GM21515 (cell line): ENCODE results near the gene CEACAM16.

ENCODE experiments used
- ATAC-seq: cut with Tn5 transposase; IDR thresholded peaks from one replicate; pipeline ENCODE4 v1.9.1; 2021; ENCODE audit not compliant: unreplicated experiment

Gene CEACAM16

DNA sequence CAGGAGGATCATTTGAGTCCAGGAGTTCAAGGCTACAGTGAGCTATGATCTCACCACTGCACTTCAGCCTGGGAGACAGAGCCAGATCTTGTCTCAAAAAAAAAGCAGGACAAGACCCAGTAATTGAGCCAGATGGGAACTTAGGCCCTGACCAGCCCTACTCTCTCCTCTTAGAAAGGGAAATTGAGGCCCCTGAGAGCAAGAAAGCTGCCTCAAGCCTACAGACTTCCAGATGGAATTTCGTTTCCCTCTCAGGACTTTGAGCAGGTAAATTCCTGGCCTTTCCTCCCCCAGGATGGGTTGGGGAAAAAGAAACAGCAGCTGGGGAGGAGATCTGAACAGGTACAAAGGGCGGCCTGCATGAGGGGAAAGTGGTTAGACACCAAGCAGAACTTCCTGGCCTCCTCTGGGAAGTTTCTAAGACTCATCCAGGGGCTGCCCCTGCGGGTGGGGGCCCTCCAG lies 46.0 kb downstream of the CEACAM16 start:
- no peak for ATAC-seq

GRCh38 chr19:44745341-44745831 lies 46.4 kb downstream of the CEACAM16 start:
- ATAC-seq: no peak

- ATAC-seq: no peak
Measured at GRCh38 chr19:44745887-44746600, 47.1 kb downstream of the CEACAM16 start.

- ATAC-seq: no peak
Measured at GRCh38 chr19:44746616-44746945, 47.6 kb downstream of the CEACAM16 start.

DNA sequence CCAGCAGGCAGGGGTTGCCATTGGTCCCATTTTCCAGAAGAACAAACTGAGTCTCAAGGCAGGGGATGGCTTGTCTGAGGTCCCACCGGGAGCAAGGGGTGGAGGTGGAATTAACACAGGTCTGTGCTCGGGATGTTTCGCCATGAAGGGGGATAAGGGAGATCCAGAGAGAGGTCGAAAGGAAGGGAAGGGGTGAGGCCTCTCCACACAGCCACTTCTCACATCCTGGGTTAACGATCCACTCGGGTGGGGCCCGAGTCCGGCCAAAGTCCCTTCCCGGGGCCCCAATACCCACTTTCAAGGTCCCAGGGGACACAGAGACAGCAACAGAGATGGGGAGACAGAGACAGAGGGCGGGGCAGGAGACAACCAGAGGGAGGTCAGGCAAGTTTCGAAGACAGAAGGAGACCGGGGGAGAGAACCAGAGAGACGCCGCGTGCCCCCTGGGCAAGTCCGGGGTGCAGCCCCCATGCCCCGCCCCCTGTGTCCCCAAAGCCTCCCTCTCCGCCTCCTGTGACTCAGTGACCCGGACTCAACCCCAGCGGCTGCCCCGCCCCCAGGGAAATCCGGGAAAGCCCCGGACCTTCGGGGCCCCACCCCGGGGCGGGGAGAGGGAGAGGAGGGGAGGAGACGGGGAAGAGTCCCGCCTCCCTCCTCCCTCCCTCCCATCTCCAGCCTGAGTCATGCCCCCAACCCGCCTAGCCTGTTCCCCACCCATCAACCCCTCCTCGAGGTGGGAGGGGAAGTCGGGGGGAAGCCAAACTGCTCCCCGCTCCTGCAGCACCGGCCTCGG lies 48.2 kb downstream of the CEACAM16 start:
- peak; percentile 38 for ATAC-seq

- ATAC-seq: peak; percentile 5
Measured at GRCh38 chr19:44747739-44748425, 48.9 kb downstream of the CEACAM16 start.

DNA sequence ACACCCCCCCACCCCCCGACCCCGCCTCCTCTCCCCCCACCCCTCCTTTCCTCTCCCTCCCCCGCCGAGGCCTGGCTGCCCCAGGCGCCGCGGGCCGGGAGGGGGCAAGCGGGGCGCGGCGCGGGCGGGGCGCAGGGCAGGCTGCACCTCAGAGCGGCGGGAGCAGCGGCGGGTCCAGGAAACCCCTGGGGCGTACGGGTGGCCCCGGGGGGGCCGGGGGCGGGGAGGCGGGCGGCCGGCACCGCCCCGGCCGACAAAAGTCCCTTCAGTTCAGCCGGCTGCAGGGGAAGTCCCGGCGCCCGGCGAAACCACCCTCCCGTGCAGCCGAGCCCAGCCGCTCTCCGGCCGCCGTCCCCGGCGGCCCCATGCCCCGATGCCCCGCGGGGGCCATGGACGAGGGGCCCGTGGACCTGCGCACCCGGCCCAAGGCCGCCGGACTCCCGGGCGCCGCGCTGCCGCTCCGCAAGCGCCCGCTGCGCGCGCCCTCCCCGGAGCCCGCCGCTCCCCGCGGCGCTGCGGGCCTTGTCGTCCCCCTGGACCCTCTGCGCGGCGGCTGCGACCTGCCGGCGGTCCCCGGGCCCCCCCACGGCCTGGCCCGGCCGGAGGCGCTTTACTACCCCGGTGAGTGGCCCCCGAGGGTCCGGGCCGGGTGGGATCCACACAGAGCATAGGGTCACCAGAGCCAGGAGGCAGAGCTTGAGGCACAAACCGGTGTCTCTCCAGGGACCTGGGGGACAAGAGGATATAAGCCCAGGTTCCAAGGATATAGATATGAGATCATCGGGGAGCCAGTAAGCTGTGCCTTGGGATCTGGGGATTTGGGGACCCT lies 49.7 kb downstream of the CEACAM16 start, which contains the start of gene BCL3:
Gene BCL3, plus strand, starts transcription at position 283 of the 829 bp plus-strand sequence. Its CDS starts 83 bp downstream, at position 366.
- ATAC-seq: peak; percentile 21

GRCh38 chr19:44749292-44749691 lies 50.3 kb downstream of the CEACAM16 start:
- no peak for ATAC-seq

DNA sequence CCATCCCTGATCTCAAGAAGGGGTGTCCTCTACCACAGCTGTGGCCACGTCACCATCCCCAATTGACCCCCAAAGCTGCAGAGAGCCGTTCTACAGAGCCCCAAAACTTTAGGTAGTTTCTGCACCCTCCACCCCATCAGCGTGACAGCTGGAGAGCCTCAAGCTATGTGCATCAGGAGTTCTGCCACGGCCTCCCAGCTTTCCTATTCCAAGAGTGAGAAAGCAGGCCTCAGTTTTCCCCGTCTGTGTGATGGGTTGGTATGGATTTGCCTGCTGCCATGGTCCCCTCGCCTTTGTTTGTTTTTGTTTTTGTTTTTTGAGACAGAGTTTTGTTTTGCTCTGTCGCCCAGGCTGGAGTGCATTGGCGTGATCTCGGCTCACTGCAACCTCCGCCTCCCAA lies 51.0 kb downstream of the CEACAM16 start:
- no peak for ATAC-seq

DNA sequence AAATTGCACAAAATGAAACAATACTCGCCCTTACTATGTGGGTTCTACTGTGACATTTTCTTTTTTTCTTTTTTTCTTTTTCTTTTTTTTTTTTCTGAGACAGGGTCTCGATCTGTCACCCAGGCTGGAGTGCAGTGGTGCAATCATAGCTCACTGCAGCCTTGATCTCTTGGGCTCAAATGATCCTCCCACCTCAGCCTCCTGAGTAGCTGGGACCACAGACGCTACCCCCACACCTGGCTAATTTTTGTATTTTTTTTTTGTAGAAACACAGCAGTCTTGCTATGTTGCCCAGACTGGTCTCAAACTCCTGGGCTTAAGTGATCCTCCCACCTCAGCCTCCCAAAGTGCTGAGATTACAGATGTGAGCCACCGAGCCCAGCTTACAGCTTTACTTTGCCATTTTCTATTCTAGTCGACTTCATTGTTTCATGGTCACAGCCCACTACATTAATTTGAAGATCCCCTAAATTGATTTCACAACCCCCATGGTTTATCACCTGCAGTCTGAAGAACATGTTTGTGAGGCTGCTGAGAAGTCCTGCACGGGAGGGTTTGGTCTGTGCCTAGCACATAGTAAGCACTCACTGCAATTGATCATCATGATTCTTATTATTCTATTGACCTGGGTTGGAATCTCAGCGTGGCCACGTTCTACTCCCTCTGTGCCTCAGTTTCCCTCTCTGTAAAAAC lies 53.3 kb downstream of the CEACAM16 start:
- no peak for ATAC-seq

DNA sequence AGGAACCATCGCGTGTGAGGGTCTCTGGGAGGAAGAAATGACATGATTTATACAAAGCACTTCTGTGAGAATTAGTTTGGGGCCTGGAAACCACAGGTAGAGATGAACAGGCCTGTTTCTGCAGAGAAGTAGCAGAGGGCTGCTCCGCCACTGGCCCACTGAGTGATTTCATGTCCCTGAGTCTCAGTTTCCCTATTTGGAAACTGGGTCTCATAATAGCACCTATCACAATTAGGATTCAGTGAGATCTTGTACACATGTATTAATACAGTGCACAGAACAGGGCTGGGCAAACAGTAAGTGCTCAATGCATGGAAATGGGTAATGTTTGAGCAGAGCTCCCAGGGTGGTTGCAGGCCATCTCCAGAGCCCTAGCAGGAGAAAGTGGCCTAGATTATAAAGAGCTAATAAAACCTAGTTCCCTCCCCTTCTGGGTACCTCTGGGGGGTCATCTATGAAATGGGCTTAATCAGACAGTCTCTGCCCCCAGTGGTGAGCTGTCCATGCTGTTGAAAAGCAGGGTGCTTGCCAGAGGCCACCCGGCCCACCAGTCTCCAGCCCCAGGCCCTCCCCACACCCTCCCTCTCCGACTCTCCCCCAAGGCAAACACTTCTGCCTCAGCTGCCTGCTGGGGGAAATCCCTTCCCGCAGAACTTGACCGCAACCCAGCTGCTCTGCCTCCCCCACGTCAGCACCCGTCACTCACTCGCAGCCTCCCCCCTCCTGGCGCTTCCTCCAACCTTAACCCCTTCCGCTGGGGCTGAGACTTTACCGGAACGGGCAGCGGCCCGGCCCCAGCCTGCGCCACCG lies 54.1 kb downstream of the CEACAM16 start:
- peak; percentile 60 for ATAC-seq

DNA sequence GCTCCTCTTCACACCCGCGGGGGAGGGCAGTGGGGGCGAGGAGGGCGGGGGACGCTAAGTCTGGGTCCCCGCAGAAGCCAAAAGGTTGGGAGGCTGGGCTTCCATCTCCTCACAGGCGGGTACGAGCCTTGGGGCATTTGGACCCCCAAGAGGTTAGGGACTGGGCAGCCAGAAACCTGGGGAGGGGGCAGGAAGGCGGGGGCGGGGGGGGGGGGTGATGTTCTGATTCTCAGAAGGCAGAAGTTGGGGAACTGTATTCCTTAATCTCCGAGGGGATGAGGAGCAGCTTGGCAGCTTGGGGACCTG lies 54.6 kb downstream of the CEACAM16 start:
- no peak for ATAC-seq

DNA sequence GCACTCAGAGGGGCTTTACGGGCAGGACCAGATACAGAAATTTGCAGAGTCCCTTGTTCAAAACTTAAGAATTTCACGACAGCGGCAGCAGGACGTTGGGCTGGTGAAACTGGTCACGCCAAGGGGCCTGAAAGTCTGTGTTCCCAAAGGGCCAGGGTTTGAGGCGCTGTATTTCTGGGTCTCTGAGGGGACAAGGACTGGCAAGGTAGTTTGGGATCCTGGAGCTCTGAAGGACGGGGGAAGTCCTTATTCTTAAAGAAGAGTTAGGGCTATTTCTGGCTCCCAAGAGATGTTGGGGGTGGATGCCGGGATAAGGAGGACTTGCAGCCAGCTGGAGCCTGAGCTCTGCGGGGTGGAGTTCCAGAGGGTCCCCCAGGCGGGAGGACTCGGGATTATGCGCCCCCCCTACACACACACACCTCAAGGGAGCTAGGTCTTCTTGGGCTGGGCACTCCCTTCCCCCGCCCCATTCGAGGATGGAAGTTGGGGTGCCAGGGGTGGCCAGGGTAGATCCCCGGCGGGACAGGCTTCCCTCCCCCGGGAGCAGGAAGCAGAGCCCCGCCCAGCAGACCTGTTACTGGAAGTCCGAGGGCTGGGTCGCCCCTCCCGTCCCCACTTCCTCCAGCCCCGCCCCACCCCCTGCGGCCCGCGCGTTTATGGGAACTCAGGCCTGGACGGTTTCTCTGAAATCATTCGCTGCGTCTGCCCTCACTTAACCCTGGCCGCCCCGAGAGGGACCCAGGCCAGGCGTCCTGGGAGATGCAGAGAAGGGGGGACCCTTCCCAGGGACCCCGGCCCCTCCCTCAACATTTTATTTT lies 55.2 kb downstream of the CEACAM16 start:
- ATAC-seq: no peak

- ATAC-seq: no peak
Measured at GRCh38 chr19:44754750-44755080, 55.8 kb downstream of the CEACAM16 start.

DNA sequence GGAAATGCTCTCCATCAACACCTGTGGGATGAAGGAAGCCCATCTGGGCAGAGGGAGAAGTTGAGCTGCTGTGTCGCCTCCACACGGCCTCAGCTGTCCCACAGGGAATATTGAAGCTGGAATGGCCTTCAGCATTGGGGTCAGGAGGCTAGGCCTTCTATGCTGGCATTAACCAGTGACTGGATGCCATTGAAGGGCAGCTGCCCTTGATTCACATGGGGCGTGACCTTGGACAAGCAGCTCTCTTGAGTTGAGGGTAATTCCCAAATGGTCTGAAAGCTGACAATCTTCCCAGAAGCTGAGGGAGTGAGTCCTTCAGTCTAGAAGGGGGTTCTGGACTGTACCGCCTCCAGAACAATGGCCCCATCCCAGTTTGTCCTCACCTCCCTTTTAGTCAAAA lies 56.3 kb downstream of the CEACAM16 start:
- no peak for ATAC-seq

DNA sequence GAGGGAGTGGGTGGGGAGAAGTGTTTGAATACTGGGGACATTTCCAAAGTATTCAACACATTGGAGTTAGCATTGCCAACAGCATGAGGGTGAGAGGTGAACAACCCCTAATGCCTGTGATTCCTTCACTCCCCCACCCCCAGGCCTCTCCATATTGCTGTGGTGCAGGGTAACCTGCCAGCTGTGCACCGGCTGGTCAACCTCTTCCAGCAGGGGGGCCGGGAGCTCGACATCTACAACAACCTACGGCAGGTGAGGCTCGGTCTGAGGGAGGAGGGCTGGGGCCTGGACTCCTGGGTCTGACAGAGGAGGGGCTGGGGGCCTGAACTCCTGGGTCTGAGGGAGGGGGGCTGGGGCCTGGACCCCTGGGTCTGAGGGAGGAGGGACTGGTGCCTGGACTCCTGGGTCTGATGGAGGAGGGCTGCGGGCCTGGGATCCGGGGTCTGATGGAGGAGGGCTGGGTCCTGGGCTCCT lies 57.2 kb downstream of the CEACAM16 start:
- ATAC-seq: no peak

DNA sequence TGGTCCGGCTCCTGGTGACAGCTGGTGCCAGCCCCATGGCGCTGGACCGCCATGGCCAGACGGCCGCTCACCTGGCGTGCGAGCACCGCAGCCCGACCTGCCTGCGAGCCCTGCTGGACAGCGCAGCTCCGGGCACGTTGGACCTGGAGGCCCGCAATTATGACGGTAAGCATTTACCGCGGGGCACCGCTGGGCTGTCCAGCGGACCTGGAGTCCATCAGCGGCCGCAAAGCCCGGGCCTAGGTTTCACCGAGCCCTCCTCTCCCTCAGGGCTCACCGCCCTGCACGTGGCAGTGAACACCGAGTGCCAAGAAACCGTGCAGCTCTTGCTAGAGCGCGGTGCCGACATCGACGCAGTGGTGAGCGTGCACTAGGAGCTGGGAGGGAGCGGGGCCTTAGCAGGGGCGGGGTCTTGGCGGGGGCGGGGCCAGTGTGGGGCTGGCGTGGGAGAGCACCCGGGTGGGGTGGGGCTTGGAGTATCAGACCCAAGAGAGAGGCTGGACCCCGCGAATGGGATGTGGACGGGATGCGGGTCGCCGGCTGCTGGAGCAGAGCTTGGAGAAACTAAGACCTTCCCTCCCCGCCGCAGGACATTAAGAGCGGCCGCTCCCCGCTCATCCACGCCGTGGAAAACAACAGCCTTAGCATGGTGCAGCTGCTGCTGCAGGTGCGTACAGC lies 58.2 kb downstream of the CEACAM16 start:
- no peak for ATAC-seq
